ENCODE measurements around the gene KRT86. TPM values are rescaled to one million over a fixed set of nuclear protein-coding genes. Genes with fewer than 3 reads are reported as not detected.

The KRT86 gene
- total RNA-seq, 1 donor from 2014 or later, result not detected

DNA sequence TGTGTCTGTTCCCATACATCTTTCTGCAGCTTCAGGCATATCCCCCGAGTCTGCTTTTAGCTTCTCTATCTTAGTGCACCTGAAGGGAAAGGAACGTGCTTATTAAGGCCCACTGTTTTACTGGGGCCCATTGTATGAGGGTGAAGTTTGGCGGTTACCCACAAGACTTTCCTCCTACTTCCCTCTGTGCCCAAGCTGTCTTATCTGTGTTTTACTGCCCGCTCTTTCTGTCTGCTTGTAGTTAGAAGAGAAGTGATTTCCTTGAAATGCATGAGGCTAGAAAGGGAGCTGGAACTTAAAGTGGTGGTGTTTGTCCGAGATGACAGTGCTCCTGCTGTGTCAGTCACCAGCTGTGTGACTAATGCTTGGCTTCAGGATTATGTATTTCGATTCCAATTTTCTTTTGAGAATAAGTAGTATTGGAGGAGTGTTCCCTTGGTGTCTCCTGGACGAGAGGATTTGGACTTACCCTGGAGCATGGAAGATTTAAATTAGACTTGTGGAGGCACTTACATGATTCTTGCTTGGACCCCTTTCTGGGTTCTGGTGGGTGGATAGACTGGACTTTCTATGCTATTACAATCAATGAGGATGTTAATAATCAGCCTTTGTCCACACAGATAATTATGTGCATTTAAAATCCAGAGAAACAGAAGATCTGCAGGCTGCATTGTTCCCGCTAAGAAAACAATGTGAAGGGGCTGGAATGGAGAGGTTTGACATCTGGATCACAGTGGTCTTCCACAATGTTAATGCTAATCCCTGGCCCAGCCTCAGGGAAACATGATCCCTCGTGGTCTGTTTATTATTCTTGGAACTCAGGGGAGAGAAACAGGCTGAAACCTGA lies 13.9 kb upstream of the KRT86 start:
- no peak for ATAC-seq (ENCODE audit: poor library complexity)
- intact Hi-C loops (cut with DNase I), result no loop called here
- DNase-seq, result no peak

DNA sequence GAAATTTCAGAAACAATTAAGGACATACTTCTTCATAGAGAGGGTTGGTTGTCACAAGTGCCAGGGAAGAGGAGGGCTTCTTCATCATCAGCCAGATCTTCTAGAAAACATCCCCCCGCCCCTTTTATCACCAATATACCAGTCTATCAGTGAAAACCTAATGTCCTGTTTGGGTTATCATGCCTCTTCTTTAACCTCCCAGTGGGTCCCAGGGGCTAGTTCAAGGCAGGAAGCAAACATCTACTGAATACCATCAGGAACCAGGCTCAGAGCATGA lies 13.3 kb upstream of the KRT86 start:
- no peak for ATAC-seq (ENCODE audit: poor library complexity)
- no peak for DNase-seq
- intact Hi-C loops (cut with DNase I), result no loop called here

DNA sequence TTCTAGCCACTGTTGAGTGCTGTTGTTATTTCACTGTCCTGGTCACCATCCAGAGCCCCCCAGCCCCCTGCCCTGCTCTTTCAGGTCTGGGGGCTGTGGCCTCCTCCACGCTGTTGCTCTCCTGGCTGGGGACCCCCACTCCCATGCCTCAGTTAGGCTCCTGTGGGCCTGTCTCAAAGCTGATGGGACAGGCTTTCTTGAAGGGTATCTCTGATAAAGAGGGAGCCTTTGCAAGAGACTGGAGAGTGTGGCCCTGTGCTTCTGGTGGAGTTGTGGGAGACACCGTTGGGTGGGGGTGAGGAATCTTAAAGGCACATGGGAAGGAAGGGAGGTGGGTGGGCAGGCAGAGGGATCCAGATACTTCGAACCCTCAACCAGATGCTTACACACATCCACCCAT lies 12.2 kb upstream of the KRT86 start:
- ATAC-seq (ENCODE audit: poor library complexity), result no peak
- intact Hi-C loops (cut with DNase I), result no loop called here
- DNase-seq, result no peak

DNA sequence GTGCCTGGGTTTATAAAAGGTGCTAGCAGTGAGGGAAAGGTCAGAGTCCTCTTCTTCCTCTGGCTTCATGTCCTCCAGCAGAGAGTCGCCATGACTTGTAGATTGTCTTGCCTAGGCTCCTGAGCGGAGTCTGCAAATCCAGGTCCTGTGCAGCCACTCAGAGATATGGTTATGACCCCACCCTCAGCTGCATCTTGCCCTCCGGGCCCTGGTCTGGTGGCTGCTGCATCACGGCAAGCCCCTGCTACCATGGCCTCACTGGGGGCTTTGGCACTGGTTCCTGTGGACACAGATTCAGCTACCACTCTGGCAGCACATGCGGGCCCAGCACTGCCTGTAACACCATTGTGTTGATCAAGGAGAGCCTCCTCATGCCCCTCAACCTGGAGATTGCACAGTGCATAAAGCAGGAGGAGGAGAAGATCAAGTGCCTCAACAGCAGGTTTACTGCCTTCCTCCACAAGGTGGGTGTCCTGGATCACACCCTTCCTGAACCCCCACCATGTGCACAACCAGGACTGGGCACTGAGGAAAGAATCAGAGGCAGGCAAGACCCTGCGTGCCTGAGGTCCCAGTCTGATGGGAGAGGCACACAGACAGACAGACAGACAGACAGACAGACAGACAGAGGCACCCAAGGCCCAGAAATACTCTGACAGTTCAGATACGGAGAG lies 10.5 kb upstream of the KRT86 start:
- intact Hi-C loops (cut with DNase I), result no loop called here
- DNase-seq (no peak), ATAC-seq (ENCODE audit: poor library complexity) (no peak)

DNA sequence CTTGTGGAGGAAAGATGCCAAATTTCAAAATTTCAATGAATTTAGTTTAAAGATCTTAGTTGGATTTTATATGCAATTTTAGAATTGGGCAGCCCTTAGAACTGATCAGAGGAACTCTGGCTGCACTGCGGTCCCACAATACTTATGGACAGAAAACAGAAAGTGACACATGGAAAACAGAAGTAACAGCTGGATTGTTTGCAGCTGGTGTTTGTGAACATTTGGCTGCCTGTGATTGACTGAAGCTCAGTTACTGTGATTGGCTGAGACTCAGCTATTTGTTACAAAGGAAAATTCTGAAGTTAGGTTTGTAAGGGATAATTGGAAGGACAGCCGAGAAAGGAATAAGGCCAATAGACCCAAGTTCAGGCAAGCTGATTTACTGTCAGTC lies 10.0 kb upstream of the KRT86 start:
- ATAC-seq (ENCODE audit: poor library complexity), result no peak
- intact Hi-C loops (cut with DNase I), result no loop called here
- no peak for DNase-seq

DNA sequence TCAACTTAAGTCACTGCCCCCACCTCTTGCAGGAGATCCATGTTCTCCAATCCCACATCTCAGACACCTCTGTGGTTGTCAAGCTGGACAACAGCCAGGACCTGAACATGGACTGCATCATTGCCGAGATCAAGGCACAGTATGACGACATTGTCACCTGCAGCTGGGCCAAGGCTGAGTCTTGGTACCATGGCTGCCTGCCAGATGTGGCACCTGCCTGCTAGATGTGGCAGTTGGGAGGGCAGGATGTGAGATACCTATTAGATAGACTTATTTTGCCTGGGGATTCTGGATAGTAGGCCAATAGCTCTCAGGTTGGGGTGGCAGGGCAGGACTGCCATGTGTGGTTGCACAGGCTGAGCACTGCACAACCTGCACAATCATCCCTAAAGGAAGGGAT lies 7.9 kb upstream of the KRT86 start:
- intact Hi-C loops (cut with DNase I), result no loop called here
- ATAC-seq (ENCODE audit: poor library complexity), result no peak
- DNase-seq, result no peak

DNA sequence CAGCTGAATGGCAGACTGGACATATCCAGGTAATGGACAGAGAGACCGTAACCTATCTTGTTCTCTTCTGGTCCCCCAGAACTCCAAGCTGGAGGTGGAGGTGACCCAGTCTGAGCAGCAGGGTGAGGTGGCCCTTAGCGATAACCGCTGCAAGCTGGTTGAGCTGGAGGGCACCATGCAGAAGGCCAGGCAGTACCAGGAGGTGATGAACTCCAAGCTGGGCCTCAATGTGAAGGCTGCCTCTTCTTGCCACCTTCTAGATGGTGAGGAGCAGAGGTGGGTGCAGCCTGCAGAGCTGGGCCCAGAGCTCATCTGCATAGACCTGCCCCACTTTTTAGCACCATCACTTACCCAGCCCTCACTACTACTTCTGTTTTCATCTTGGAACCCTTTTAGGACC lies 7.2 kb upstream of the KRT86 start:
- intact Hi-C loops (cut with DNase I), result no loop called here
- DNase-seq (no peak), ATAC-seq (ENCODE audit: poor library complexity) (no peak)

DNA sequence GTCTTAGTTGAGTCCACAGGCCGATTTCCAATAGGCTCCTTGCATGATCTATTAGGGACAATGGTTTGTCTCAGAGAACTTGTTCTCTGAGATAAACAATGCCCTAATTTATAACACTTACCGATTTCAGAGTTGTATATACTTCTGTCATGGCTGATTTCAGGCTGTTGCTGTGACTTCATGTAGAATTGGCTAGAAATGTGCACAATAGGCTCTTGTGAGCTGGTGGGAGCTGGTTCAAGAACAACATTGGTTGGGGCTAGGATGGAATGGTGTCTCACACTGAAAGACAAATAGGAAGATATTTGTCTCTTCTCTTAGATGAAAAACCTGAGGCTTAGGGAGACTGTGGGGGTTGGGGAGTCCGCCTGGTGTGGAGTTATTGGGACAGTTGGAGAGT lies 6.7 kb upstream of the KRT86 start:
- ATAC-seq (ENCODE audit: poor library complexity), result no peak
- DNase-seq, result no peak
- intact Hi-C loops (cut with DNase I), result no loop called here

GRCh38 chr12:52268212-52268611 lies 6.2 kb upstream of the KRT86 start:
- DNase-seq, result no peak
- ATAC-seq (ENCODE audit: poor library complexity), result no peak
- intact Hi-C loops (cut with DNase I), result no loop called here

GRCh38 chr12:52270541-52271070 lies 3.8 kb upstream of the KRT86 start:
- DNase-seq (no peak), ATAC-seq (ENCODE audit: poor library complexity) (no peak)
- intact Hi-C loops (cut with DNase I), result no loop called here

DNA sequence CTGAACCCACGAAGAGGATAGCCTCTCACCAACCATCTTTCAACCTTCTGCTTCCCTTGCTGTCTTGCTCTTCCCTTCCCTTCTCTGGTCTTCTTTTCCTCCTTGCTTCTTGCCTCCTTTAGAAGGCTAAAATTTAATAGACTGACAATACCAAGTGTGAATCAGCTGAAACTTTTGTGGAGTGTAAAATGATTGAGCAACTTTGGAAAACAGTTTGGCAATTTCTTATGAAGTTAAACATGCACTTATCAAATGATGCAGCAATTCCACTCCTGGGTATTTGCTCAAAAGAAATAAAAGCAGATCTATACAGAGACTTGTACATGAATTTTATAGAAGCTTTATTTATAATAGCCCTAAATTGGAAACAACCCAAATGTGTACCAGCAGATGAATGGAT lies 3.3 kb upstream of the KRT86 start:
- intact Hi-C loops (cut with DNase I), result no loop called here
- DNase-seq (no peak), ATAC-seq (ENCODE audit: poor library complexity) (no peak)

DNA sequence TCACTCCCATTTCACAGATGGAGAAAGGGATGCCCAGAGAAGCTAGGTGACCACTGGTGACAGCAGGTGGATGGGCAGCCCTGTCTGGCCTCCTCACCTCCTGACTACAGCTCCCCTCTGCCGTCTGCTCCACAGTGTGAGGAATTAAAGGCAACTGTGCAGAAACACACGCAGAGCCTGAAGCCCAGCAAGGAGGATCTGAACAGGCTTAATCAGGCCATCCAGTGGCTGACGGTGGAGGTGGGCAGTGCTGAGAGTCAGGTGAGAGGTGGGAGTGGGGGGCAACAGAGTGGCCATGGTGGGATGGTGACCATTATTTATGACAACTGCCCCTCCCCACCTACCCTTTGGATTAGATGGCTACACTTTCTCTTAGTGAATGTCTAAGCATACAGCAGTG lies 1.2 kb downstream of the KRT86 start:
- intact Hi-C loops (cut with DNase I), result loop anchor here (5.0 kb wide), 1 partner anchor 63 kb away; no protein-coding TSS in a partner anchor
- no peak for ATAC-seq (ENCODE audit: poor library complexity)
- no peak for DNase-seq

- no peak for ATAC-seq (ENCODE audit: poor library complexity)
- DNase-seq, result no peak
- intact Hi-C loops (cut with DNase I), result loop anchor here (5.0 kb wide), 1 partner anchor 65 kb away; no protein-coding TSS in a partner anchor
Measured at GRCh38 chr12:52277486-52278245, 3.2 kb downstream of the KRT86 start.

GRCh38 chr12:52278575-52279421 lies 4.4 kb downstream of the KRT86 start:
- intact Hi-C loops (cut with DNase I), result loop anchor here (5.0 kb wide), 1 partner anchor 66 kb away; no protein-coding TSS in a partner anchor
- ATAC-seq (ENCODE audit: poor library complexity) (peak; percentile 97), DNase-seq (peak; percentile 83)

DNA sequence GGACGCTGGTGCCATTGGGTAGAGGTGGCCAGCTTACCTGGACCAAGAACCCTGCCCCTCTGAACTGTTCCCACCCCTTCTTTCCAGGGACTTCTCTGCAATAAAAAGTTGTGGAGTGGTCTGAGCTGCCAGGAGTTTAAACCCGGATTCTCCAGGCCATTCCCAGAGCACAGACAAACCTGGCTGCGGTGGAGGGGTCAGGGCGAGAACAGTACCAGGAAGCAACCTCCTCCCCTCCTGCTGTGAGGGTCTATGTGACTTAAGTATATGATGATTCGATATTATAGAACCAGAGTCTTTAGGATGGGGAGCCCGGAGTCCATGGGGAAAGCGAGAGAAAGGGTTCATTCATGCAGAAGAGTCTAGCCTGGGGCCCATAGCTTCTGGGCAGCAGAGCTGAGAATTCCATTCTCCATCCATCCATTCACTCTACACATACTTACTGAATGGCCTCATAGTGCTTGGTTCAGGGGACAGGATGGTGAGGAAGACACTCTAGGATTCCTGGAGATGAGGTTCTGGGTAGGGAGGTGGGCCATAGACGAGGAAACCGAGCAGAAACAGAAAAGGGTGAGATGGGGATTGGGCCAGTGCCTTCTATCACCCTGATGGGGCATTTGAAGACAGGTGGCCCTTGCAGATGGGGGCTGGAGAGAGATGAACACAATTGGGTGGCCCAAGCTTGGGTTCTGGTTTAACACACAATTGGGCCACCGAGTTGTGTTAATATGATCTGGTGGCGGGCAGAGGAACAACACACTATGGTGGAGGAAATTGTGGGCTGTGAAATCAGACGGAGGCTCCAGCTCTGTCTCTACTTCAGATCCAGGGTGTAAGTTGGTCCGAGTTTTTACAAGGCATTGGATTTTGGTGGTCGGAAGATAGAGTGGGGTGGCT lies 5.2 kb downstream of the KRT86 start:
- intact Hi-C loops (cut with DNase I), result loop anchor here (5.0 kb wide), 1 partner anchor 67 kb away; no protein-coding TSS in a partner anchor
- ATAC-seq (ENCODE audit: poor library complexity), result no peak

GRCh38 chr12:52280319-52280795 lies 5.9 kb downstream of the KRT86 start:
- intact Hi-C loops (cut with DNase I), result no loop called here
- peak; percentile 45 for ATAC-seq (ENCODE audit: poor library complexity)
- no peak for DNase-seq

More for the DNA sequence above, 5.2 kb downstream of the KRT86 start:
- no peak for DNase-seq

- DNase-seq (peak; percentile 59), ATAC-seq (ENCODE audit: poor library complexity) (peak; percentile 41)
- intact Hi-C loops (cut with DNase I), result no loop called here
Measured at GRCh38 chr12:52280796-52281560, 6.5 kb downstream of the KRT86 start.
